IPS-18c (cell line): ENCODE measurements around the gene KRTAP6-3.

ENCODE experiments used
- H3K4me3 ChIP-seq: 2 replicates; pipeline ENCODE4 v1.7.0; 2013; ENCODE audit warnings: low read depth, mild to moderate bottlenecking, low read length, moderate library complexity; ENCODE audit not compliant: insufficient read depth
- H3K9me3 ChIP-seq: one replicate; pipeline ENCODE4 v1.6.1; 2013; ENCODE audit warnings: mild to moderate bottlenecking, low read length, moderate library complexity; ENCODE audit not compliant: control insufficient read depth, insufficient read depth

Gene KRTAP6-3

DNA sequence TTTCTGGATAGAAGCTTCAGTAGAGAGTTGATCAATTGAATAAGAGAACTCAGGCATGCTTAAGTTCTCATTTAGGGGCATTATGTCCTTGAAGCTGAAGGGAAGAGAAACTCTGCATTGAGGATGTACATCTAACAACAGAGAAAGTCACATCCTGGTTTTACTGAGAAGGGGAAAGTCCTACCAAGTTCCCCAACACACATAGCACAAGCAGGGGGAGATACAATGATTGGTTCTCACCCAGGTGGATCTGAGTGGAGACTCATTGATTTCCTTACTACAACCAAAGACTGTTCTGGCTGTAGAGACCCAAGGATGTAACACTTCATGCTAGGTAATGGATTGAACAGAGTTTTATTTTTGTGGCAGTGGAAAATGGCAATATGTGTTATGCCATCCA is 23.0 kb downstream of the KRTAP6-3 start:
- H3K9me3 ChIP-seq, result no peaks in the 10 kb centered on the region
- H3K4me3 ChIP-seq, result no peak overlapping the region

DNA sequence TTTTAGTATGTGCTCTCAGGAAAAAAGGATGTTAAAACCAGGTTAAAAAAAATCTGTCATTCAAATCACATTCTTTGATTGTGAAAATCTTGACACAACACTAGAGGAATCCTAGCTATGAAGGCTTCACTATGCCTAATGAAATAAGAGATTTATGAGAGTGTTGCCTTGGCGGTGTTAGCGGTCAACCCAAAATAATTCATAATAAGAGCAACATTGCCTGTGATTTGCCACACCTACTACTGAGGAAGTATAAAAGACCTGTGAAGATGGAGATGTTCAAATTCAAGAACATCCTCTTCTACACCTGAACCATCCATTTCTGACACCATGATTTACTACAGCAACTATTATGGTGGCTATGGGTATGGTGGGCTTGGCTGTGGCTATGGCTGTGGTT is 23.9 kb downstream of the KRTAP6-3 start, which contains the start of gene KRTAP20-1:
Gene KRTAP20-1 (plus strand): TSS at position 301 of the 400 bp plus-strand sequence. CDS start 30 bp downstream, at position 331.
- Histone ChIP-seq H3K9me3 (no peaks in the 10 kb centered on the region), H3K4me3 (no peak within 1 kb of the TSS)

DNA sequence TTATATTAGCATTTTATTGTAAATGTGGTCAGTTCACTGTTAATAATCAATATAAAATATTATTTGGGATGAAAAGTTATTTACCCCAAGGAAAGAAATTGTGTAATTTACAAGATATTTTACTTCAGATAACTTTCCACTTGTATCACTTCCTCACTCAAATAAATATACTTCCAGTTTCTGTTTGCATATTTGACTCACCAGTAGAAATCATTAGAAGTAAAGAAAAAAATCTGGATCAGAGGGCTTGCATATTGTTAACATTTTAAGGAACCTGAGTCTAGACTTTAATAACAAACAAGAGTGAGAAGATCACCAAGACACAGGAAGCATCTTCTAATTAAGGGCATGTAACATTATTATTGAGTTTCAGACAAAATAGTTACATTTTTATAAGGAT is 27.8 kb downstream of the KRTAP6-3 start:
- H3K4me3 ChIP-seq, result no peak overlapping the region

DNA sequence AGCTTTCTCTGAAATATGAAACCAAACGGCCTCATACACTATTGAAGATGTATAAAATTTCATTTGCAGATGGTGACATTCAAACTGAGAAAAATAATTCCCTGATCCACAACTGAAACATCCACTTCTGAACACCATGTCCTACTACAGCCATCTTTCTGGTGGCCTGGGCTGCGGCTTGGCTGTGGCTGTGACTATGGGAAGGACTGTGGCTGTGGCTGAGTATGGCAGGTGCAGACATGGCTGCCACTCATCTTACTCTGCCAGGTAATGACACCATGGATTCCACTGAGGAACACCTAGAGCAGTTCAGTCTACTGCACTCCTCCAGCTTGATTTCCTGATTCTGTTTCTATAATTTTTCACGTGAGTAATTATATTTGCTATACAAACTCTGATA is 28.3 kb downstream of the KRTAP6-3 start, which contains the start of gene KRTAP20-4:
Gene KRTAP20-4 (plus strand): TSS at position 106 of the 400 bp plus-strand sequence.
- Histone ChIP-seq H3K9me3 (peaks cover 7% of the 10 kb centered on the region), H3K4me3 (no peak within 1 kb of the TSS)

More for the DNA sequence above, 27.8 kb downstream of the KRTAP6-3 start:
- peaks cover 7% of the 10 kb centered on the region for H3K9me3 ChIP-seq

DNA sequence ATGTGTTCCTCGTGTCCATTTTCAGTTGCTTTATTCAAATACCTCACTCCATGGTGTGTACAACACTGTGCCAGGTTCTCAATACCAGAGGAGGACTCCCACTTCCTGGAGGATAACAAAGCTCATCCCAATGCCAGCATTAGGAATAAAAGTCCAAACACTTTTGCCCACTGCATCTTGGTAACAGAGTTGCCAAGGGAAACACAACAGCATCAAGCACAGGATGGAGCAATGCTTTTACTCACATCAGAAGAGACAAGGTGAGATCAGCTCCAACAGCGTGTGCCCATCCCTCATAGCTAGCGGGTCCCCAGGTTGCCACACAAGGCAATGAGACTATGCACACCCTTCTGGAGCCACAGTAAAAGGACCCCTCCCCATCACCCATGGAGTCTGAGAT is 31.1 kb downstream of the KRTAP6-3 start:
- no peak overlapping the region for H3K4me3 ChIP-seq
- H3K9me3 ChIP-seq, result peaks cover 7% of the 10 kb centered on the region

DNA sequence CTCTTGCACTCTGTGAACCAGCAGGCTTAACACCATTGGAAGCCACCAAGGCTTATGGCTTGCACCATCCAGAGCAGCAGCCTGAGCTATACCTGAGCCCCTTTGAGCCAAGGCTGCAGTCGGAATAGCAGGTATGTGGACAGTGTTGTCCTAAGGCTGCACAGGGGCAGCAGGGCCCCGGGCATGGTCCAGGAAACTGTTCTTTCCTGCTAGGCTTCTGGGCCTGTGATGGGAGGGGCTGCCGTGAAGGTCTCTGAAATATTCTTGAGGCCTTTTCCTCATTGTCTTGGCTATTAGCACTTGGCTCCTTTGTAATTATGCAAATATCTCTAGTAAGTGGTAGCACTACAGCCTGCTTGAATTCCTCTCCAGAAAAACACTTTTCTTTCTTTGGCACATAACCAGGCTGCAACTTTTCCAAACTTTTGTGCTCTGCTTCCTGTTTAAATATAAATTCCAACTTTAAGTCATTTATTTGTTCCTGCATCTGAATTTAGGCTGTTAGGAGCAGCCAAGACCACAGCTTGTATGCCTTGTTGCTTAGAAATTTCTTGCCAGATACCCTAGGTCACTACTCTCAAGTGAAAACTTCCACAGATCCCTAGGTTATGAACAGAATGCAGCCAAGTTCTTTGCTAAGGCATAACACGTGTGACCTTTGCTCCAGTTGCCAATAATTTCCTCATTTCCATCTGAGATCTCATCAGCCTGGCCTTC is 33.4 kb downstream of the KRTAP6-3 start:
- no peak overlapping the region for H3K4me3 ChIP-seq
- H3K9me3 ChIP-seq, result peaks cover 7% of the 10 kb centered on the region

DNA sequence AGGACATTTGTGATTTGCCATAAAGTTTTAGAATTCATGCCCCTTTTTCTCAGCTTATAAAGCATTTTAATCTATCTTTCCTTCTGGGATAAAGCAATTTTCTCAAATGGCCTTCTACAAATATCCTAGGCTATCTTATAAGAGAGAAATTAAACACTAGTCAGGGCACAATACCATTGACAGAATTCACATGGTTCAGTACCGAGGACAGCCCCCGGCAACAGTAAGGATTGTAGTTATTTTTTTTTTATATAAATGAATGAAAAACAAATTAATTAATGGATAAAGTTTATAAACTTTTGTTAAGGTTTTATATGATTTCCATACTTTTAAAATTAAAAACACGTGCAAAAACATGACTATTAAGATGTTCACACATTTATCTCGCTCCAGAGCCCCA is 35.9 kb downstream of the KRTAP6-3 start:
- Histone ChIP-seq H3K4me3 (no peak overlapping the region), H3K9me3 (peaks cover 7% of the 10 kb centered on the region)

DNA sequence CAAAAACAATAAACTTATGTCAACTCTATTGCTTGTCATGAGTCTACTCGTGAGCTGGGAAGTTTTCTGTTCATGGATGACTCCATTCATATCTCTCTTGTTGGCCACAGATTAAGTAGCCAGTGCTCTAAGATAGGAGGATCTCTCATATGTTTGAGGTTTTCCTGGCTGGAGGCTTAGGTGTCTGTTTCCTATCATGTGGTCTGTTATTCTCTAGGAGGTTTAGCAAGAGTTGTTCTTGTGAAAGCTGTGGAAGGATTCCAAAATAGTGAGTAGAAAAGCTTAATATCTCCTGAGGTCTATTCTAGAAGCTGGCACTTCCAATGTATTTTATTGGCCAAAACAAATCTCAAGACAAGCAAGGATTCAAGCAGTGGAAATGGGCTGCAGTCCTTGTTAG is 37.0 kb downstream of the KRTAP6-3 start:
- Histone ChIP-seq H3K9me3 (peaks cover 5% of the 10 kb centered on the region), H3K4me3 (no peak overlapping the region)

DNA sequence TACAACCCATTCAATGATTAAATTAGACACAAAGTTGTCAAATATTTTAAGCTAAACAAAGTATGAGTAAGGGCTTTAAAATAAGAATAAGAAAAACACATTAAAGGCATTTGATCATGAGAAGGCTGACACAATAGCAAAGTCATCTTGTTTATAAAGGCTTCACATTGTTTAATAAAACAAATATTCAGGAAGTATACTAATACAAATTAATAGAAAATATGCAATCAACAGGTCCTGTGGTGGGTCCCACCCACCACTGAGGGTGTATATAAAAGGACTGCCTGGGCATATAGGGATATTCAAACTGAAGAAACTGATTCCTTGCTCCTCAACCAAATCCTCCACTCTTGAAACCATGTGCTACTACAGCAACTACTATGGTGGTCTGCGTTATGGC is 42.7 kb downstream of the KRTAP6-3 start, which contains the start of gene KRTAP20-2:
Gene KRTAP20-2 (plus strand): TSS at position 301 of the 400 bp plus-strand sequence. CDS start 58 bp downstream, at position 359.
- no peaks in the 10 kb centered on the region for H3K9me3 ChIP-seq
- no peak within 1 kb of the TSS for H3K4me3 ChIP-seq

DNA sequence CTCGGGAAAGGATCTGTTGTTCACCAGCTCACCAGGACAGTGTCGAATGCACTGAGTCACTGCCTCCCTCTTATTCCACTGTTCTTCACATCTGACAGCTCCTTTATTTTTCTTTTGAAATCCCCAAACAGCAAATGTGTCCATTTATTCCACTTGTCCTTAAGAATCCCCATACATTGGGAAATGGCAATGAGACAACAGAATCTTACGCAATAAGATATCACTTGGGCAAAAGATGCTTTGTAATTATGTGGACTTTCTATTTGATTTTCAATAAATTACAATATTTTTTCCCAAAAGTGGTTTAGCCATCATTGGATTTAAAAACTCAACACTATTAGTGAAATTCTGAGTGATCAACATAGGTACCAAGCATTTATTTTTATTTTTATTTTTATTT is 46.4 kb downstream of the KRTAP6-3 start:
- H3K4me3 ChIP-seq, result no peak overlapping the region
- no peaks in the 10 kb centered on the region for H3K9me3 ChIP-seq

DNA sequence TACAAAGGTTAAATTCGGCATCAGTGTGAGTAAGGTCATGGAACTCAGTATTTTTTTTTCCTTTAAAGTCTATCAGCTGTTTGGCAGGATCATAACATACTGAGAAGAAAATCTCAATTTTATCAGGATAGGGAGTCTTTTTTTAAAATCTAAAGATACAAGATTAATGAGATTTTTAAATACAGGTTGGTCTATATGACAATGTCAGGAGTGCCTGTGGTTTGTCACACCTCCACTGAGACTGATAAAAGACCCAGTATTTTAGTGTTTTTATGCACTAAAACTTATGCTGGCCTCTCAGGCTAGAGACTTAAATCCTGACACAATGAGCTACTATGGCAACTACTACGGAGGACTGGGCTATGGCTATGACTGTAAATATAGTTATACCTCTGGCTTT is 50.3 kb downstream of the KRTAP6-3 start, which contains the start of gene KRTAP20-3:
Gene KRTAP20-3 (plus strand): TSS at position 301 of the 400 bp plus-strand sequence.
- H3K9me3 ChIP-seq, result no peaks in the 10 kb centered on the region
- H3K4me3 ChIP-seq, result no peak within 1 kb of the TSS
